SK-N-SH (cell line): ENCODE data around the gene MCC. TPM values are rescaled to one million over a fixed set of nuclear protein-coding genes. Genes with fewer than 3 reads are reported as not detected.

Experiments
- CTCF ChIA-PET: fragments of 300-600, 350-600 bp; formaldehyde crosslinking; extraction: SDS; loops from one replicate; lab custom pipeline; 2021; lab: Yijun Ruan, JAX
- POLR2A ChIA-PET: fragments of 350-600 bp; sonication (Branson Sonifier 250); formaldehyde crosslinking; extraction: SDS; loops from one replicate; lab custom pipeline; 2020; ENCODE audit warnings: antibody characterized with exemption, inconsistent platforms; lab: Yijun Ruan, JAX
- DNase-seq: peaks from one replicate; pipeline ENCODE4 v3.0.0; 2012
- H2AFZ ChIP-seq: fragments of 200-600 bp; sonication (generic); 2 replicates; pipeline ENCODE4 v1.8.1; 2016; ENCODE audit warnings: antibody characterized with exemption, mild to moderate bottlenecking, low read depth
- H3F3A ChIP-seq: fragments of 200-600 bp; sonication (generic); replicated peaks from 2 replicates; pipeline ENCODE3; 2016; ENCODE audit warnings: antibody characterized with exemption, mild to moderate bottlenecking; ENCODE audit not compliant: insufficient read depth
- H3K27ac ChIP-seq, 2 experiments: fragments of 200-500 bp in 1 of 2; fragments of 200-600 bp in 1 of 2; sonication (Bioruptor generic) in 1 of 2; sonication (generic), shearing (Covaris generic) in 1 of 2; 2 replicates each; pipeline versions ENCODE4 v1.5.1 to v1.6.1; 2014 to 2016; ENCODE audit warnings: low read depth in 2 of 2, inconsistent platforms in 1 of 2, low read length in 1 of 2, mild to moderate bottlenecking in 1 of 2, mixed read lengths in 1 of 2
- H3K27me3 ChIP-seq: fragments of 200-600 bp; sonication (generic), shearing (Covaris generic); 2 replicates; pipeline ENCODE4 v1.6.1; 2016; ENCODE audit warnings: mixed run types; ENCODE audit not compliant: insufficient read depth
- H3K36me3 ChIP-seq, 2 experiments: fragments of 200-500 bp in 1 of 2; fragments of 200-600 bp in 1 of 2; sonication (Bioruptor generic) in 1 of 2; sonication (generic) in 1 of 2; replicated peaks in 1 of 2; 2 replicates each; pipeline versions ENCODE3 to v1.5.1; 2014 to 2016; ENCODE audit warnings: low read length in 1 of 2, mild to moderate bottlenecking in 1 of 2; ENCODE audit not compliant: insufficient read depth in 2 of 2, control insufficient read depth in 1 of 2
- H3K4me1 ChIP-seq, 2 experiments: fragments of 200-500 bp in 1 of 2; fragments of 200-600 bp in 1 of 2; sonication (Bioruptor generic) in 1 of 2; sonication (generic), shearing (Covaris generic) in 1 of 2; 2 replicates each; pipeline versions ENCODE4 v1.5.1 to v1.6.1; 2014 to 2016; ENCODE audit warnings: low read depth in 1 of 2, low read length in 1 of 2, mixed run types in 1 of 2; ENCODE audit not compliant: insufficient read depth in 2 of 2, control insufficient read depth in 1 of 2
- H3K4me2 ChIP-seq: fragments of 200-600 bp; sonication (generic), shearing (Covaris generic); 2 replicates; pipeline ENCODE4 v1.6.1; 2017; ENCODE audit warnings: mixed run types
- H3K4me3 ChIP-seq, 2 experiments: fragments of 200-500 bp in 1 of 2; fragments of 200-600 bp in 1 of 2; sonication (Bioruptor generic) in 1 of 2; sonication (generic), shearing (Covaris generic) in 1 of 2; 2 replicates each; pipeline versions ENCODE4 v1.5.1 to v1.8.1; 2014 to 2016; ENCODE audit warnings: low read depth in 2 of 2, inconsistent platforms in 1 of 2, low read length in 1 of 2, mild to moderate bottlenecking in 1 of 2, mixed read lengths in 1 of 2, moderate library complexity in 1 of 2
- H3K79me2 ChIP-seq: fragments of 200-600 bp; sonication (generic); 2 replicates; pipeline ENCODE4 v1.8.1; 2017; ENCODE audit warnings: mild to moderate bottlenecking; ENCODE audit not compliant: insufficient read depth
- H3K9ac ChIP-seq: fragments of 200-600 bp; sonication (generic); 2 replicates; pipeline ENCODE4 v1.6.1; 2017; ENCODE audit warnings: mixed run types
- H3K9me2 ChIP-seq: fragments of 200-600 bp; sonication (generic); 2 replicates; pipeline ENCODE4 v1.6.1; 2017; ENCODE audit warnings: mixed run types
- H3K9me3 ChIP-seq: fragments of 200-600 bp; sonication (generic); 2 replicates; pipeline ENCODE4 v1.6.1; 2017; ENCODE audit warnings: mixed run types, mild to moderate bottlenecking, moderate library complexity
- H4K20me1 ChIP-seq: fragments of 200-600 bp; sonication (generic); 2 replicates; pipeline ENCODE4 v1.6.1; 2017; ENCODE audit warnings: mild to moderate bottlenecking, mixed run types; ENCODE audit not compliant: insufficient read depth
- CHD2 ChIP-seq: fragments of 150-350 bp; IDR thresholded peaks from 2 replicates; pipeline ENCODE4 v1.6.1; 2018; ENCODE audit warnings: low read length; ENCODE audit not compliant: partially characterized antibody
- FOSL2 ChIP-seq: IDR thresholded peaks from 2 replicates; pipeline ENCODE4 v1.4.0; 2012; ENCODE audit warnings: low read depth, mild to moderate bottlenecking, moderate library complexity, borderline replicate concordance
- FOXM1 ChIP-seq: IDR thresholded peaks from 2 replicates; pipeline ENCODE4 v1.4.0; 2012; ENCODE audit warnings: low read depth, mild to moderate bottlenecking
- JUND ChIP-seq: IDR thresholded peaks from 2 replicates; pipeline ENCODE4 v1.4.0; 2012
- MEF2A ChIP-seq: IDR thresholded peaks from 2 replicates; pipeline ENCODE4 v1.4.0; 2012; ENCODE audit warnings: low read depth, borderline replicate concordance
- MXI1 ChIP-seq: IDR thresholded peaks from 2 replicates; pipeline ENCODE4 v1.6.1; 2012; ENCODE audit warnings: mild to moderate bottlenecking, low read depth, low read length, improper control_type of control experiment
- NRF1 ChIP-seq: IDR thresholded peaks from 2 replicates; pipeline ENCODE4 v1.6.1; 2012; ENCODE audit warnings: low read depth, mild to moderate bottlenecking, low read length
- POLR2AphosphoS5 ChIP-seq: IDR thresholded peaks from 2 replicates; pipeline ENCODE4 v1.6.1; 2012; ENCODE audit warnings: low read depth, low read length
- RFX5 ChIP-seq: IDR thresholded peaks from 2 replicates; pipeline ENCODE4 v1.6.1; 2012; ENCODE audit warnings: mild to moderate bottlenecking, improper control_type of control experiment, low read length
- TAF1 ChIP-seq: IDR thresholded peaks from 2 replicates; pipeline ENCODE4 v1.6.1; 2012; ENCODE audit warnings: low read depth, mild to moderate bottlenecking, low read length, moderate library complexity, borderline replicate concordance
- TCF12 ChIP-seq: IDR thresholded peaks from 2 replicates; pipeline ENCODE4 v1.4.0; 2012
- TEAD4 ChIP-seq: IDR thresholded peaks from 2 replicates; pipeline ENCODE4 v1.4.0; 2012; ENCODE audit warnings: mild to moderate bottlenecking, borderline replicate concordance; ENCODE audit not compliant: insufficient read depth
- USF1 ChIP-seq: IDR thresholded peaks from 2 replicates; pipeline ENCODE4 v1.4.0; 2012; ENCODE audit warnings: low read depth, borderline replicate concordance
- WGBS: methylation state at CpG from one replicate; pipeline ENCODE4 v1.1.6; 2017; ENCODE audit warnings: low lambda C conversion rate; 5-methylcytosine and 5-hydroxymethylcytosine counted together
- polyA plus RNA-seq, 3 experiments: library from polyadenylated mRNA; depleted of rRNA; stranded (reverse); fragments of >200 nt; gene quantifications; 2 replicates each; pipeline ENCODE4 v1.2.3, GENCODE V29; 2012
- TF ChIP-seq, protein P1 (sequence below): IDR thresholded peaks from 2 replicates; pipeline ENCODE4 v1.4.0; 2012; ENCODE audit warnings: low read depth
- TF ChIP-seq, protein P2 (sequence below): fragments of 150-350 bp; IDR thresholded peaks from 2 replicates; pipeline ENCODE4 v1.6.1; 2017; ENCODE audit warnings: antibody characterized with exemption, low read length, low read depth, borderline replicate concordance

Gene MCC
- polyA plus RNA-seq, 1 of the 3 experiments (the other 2 are of a cell fraction): 3.6 TPM

GRCh38 chr5:113065626-113066025 is 422.6 kb downstream of the MCC start:
- H3K9me3 ChIP-seq: no peaks in the 10 kb centered on the region
- H3K9ac ChIP-seq: no peak overlapping the region
- H3K36me3 ChIP-seq: no peaks in the 10 kb centered on the region
- TF ChIP-seq, protein P1, sequence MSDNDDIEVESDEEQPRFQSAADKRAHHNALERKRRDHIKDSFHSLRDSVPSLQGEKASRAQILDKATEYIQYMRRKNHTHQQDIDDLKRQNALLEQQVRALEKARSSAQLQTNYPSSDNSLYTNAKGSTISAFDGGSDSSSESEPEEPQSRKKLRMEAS: no peak
- no peak for TF ChIP-seq TCF12
- TF ChIP-seq, protein P2, sequence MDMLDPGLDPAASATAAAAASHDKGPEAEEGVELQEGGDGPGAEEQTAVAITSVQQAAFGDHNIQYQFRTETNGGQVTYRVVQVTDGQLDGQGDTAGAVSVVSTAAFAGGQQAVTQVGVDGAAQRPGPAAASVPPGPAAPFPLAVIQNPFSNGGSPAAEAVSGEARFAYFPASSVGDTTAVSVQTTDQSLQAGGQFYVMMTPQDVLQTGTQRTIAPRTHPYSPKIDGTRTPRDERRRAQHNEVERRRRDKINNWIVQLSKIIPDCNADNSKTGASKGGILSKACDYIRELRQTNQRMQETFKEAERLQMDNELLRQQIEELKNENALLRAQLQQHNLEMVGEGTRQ: no peak
- H3K4me1 ChIP-seq: peaks cover 6 to 32% of the 10 kb centered on the region in 2 experiments; a peak in 2 of 4 replicates
- no peak for DNase-seq
- H3F3A ChIP-seq: no peaks in the 10 kb centered on the region
- ChIA-PET CTCF (no interaction called here), POLR2A (no interaction called here)
- no peaks in the 10 kb centered on the region for H3K79me2 ChIP-seq
- H3K27ac ChIP-seq: no peak overlapping the region
- H2AFZ ChIP-seq: no peak overlapping the region
- no peaks in the 10 kb centered on the region for H3K27me3 ChIP-seq
- no peak overlapping the region for H3K4me2 ChIP-seq
- no peak overlapping the region for H3K4me3 ChIP-seq
- H4K20me1 ChIP-seq: no peaks in the 10 kb centered on the region
- WGBS: 76% methylated on average over 2 of the region's 2 CpGs
- H3K9me2 ChIP-seq: no peaks in the 10 kb centered on the region

DNA sequence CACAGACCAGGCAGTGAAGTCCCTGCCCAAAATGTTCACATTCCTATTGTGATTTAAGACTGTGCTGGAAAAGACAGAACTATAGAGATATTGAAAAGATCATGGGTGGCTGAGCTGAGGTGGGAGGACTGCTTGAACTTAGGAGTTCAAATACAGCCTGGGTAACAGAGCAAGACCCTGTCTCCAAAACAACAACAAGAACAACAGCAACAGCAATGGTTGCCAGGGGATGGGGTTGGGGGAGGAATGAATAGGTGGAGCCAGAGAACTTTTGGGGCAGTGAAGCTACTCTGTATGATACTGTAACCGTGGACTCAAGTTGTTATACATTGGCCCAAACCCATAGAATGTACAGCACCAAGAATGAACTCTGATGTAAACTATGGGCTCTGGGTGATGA is 423.4 kb downstream of the MCC start:
- ChIA-PET CTCF (no interaction called here), POLR2A (no interaction called here)
- WGBS: no CpG with 5 or more reads among the region's 1 CpG
- no peaks in the 10 kb centered on the region for H3K36me3 ChIP-seq
- TF ChIP-seq CHD2 (no peak), MEF2A (no peak), FOXM1 (no peak), TAF1 (no peak), TEAD4 (no peak), MXI1 (no peak), JUND (no peak), POLR2AphosphoS5 (no peak), NRF1 (no peak), USF1 (no peak), FOSL2 (no peak), RFX5 (no peak)
- no peak overlapping the region for H3K27ac ChIP-seq
- H3K4me2 ChIP-seq: no peak overlapping the region
- no peak overlapping the region for H3K4me3 ChIP-seq
- no peaks in the 10 kb centered on the region for H3K9me2 ChIP-seq
- H2AFZ ChIP-seq: no peak overlapping the region
- H3K4me1 ChIP-seq: peaks cover 7 to 40% of the 10 kb centered on the region in 2 experiments; a peak in 2 of 4 replicates
- H3K9ac ChIP-seq: no peak overlapping the region
- DNase-seq: no peak
- no peaks in the 10 kb centered on the region for H4K20me1 ChIP-seq
- H3F3A ChIP-seq: no peaks in the 10 kb centered on the region
- no peaks in the 10 kb centered on the region for H3K27me3 ChIP-seq
- H3K79me2 ChIP-seq: no peaks in the 10 kb centered on the region
- H3K9me3 ChIP-seq: no peaks in the 10 kb centered on the region
